DOHH2 (cell line): ENCODE data around the gene RHBDF2.

Source experiments
- H3F3A ChIP-seq: fragments of 200-600 bp; sonication (generic), shearing (Covaris generic); 2 replicates; pipeline ENCODE4 v1.6.0; 2016; ENCODE audit warnings: antibody characterized with exemption, mild to moderate bottlenecking; ENCODE audit not compliant: control insufficient read depth, insufficient read depth
- H3K27ac ChIP-seq: fragments of 200-600 bp; sonication (generic); 2 replicates; pipeline ENCODE4 v1.5.1; 2014; ENCODE audit warnings: low read depth, mild to moderate bottlenecking, low read length, moderate library complexity
- H3K27me3 ChIP-seq: fragments of 200-600 bp; sonication (generic); 2 replicates; pipeline ENCODE4 v1.6.1; 2014; ENCODE audit warnings: mild to moderate bottlenecking, low read length, mixed read lengths; ENCODE audit not compliant: control insufficient read depth
- H3K36me3 ChIP-seq: fragments of 200-600 bp; sonication (generic); 2 replicates; pipeline ENCODE4 v1.6.1; 2014; ENCODE audit warnings: mild to moderate bottlenecking, low read length, moderate library complexity, mixed read lengths; ENCODE audit not compliant: control insufficient read depth
- H3K4me1 ChIP-seq: fragments of 200-600 bp; sonication (generic); 2 replicates; pipeline ENCODE4 v1.6.1; 2014; ENCODE audit warnings: mild to moderate bottlenecking, low read length, mixed read lengths; ENCODE audit not compliant: control insufficient read depth
- H3K4me2 ChIP-seq: fragments of 200-600 bp; sonication (generic); 2 replicates; pipeline ENCODE4 v1.6.0; 2014; ENCODE audit warnings: mild to moderate bottlenecking, low read length, moderate library complexity
- H3K4me3 ChIP-seq: fragments of 200-600 bp; sonication (generic); 2 replicates; pipeline ENCODE4 v1.5.1; 2014; ENCODE audit warnings: mild to moderate bottlenecking, low read length, mixed read lengths
- H3K79me2 ChIP-seq: fragments of 200-600 bp; sonication (generic); 2 replicates; pipeline ENCODE4 v1.6.1; 2014; ENCODE audit warnings: mild to moderate bottlenecking, low read length, mixed read lengths; ENCODE audit not compliant: control insufficient read depth
- H3K9me2 ChIP-seq: fragments of 200-600 bp; sonication (generic); replicated peaks from 2 replicates; pipeline ENCODE4 v1.6.1; 2014; ENCODE audit warnings: mild to moderate bottlenecking, low read length, mixed read lengths; ENCODE audit not compliant: control insufficient read depth
- H3K9me3 ChIP-seq: fragments of 200-600 bp; sonication (generic); 2 replicates; pipeline ENCODE4 v1.6.1; 2014; ENCODE audit warnings: antibody characterized with exemption, low read length, mixed read lengths; ENCODE audit not compliant: control insufficient read depth, insufficient read depth
- H4K20me1 ChIP-seq: fragments of 200-600 bp; sonication (generic); 2 replicates; pipeline ENCODE4 v1.6.0; 2014; ENCODE audit warnings: low read depth, mild to moderate bottlenecking, antibody characterized with exemption, low read length, moderate library complexity; ENCODE audit not compliant: control insufficient read depth, insufficient read depth
- CTCF ChIP-seq: fragments of 200-600 bp; sonication (generic); IDR thresholded peaks from one replicate; pipeline ENCODE4 v1.5.1; 2014; ENCODE audit warnings: antibody characterized with exemption, mild to moderate bottlenecking, low read depth, low read length; ENCODE audit not compliant: poor library complexity, severe bottlenecking
- EZH2phosphoT487 ChIP-seq: fragments of 200-600 bp; sonication (generic); IDR thresholded peaks from 2 replicates; pipeline ENCODE4 v1.6.1; 2017; ENCODE audit warnings: borderline replicate concordance, mild to moderate bottlenecking, antibody characterized with exemption, low read length, moderate library complexity, mixed read lengths

The RHBDF2 gene

GRCh38 chr17:76537578-76538280, 36.5 kb upstream of the RHBDF2 start, which contains the start of gene CYGB:
Gene CYGB (minus strand): TSS chr17:76537709. CDS start chr17:76537542, 167 bp downstream.
- Histone ChIP-seq H3K36me3 (no peaks in the 10 kb centered on the region), H3K9me3 (no peaks in the 10 kb centered on the region), H3K27me3 (peaks cover 20% of the 10 kb centered on the region), H4K20me1 (no peaks in the 10 kb centered on the region), H3F3A (no peaks in the 10 kb centered on the region), H3K27ac (no peak within 1 kb of the TSS), H3K4me2 (no peak within 1 kb of the TSS), H3K79me2 (no peaks in the 10 kb centered on the region), H3K4me3 (no peak within 1 kb of the TSS), H3K9me2 (no peaks in the 10 kb centered on the region), H3K4me1 (peaks cover 10% of the 10 kb centered on the region)
- TF ChIP-seq EZH2phosphoT487 (no peak), CTCF (no peak)

GRCh38 chr17:76537288-76537577, 36.0 kb upstream of the RHBDF2 start:
- Histone ChIP-seq H3K4me1 (peaks cover 10% of the 10 kb centered on the region), H3K9me3 (no peaks in the 10 kb centered on the region), H3K4me3 (no peak overlapping the region), H3K27me3 (peaks cover 15% of the 10 kb centered on the region), H3K4me2 (no peak overlapping the region), H3F3A (no peaks in the 10 kb centered on the region), H3K9me2 (no peaks in the 10 kb centered on the region), H3K27ac (no peak overlapping the region), H3K79me2 (no peaks in the 10 kb centered on the region), H3K36me3 (no peaks in the 10 kb centered on the region), H4K20me1 (no peaks in the 10 kb centered on the region)
- TF ChIP-seq EZH2phosphoT487 (no peak), CTCF (no peak)

- peaks cover 10% of the 10 kb centered on the region for H3K4me1 ChIP-seq
- no peak overlapping the region for H3K4me2 ChIP-seq
Measured at GRCh38 chr17:76536511-76537287, 35.5 kb upstream of the RHBDF2 start.

More at GRCh38 chr17:76536511-76537287, 35.5 kb upstream of the RHBDF2 start:
- Histone ChIP-seq H3K27ac (no peak overlapping the region), H3F3A (no peaks in the 10 kb centered on the region), H3K4me3 (no peak overlapping the region), H3K79me2 (no peaks in the 10 kb centered on the region), H4K20me1 (no peaks in the 10 kb centered on the region), H3K27me3 (peaks cover 14% of the 10 kb centered on the region), H3K9me3 (no peaks in the 10 kb centered on the region), H3K36me3 (no peaks in the 10 kb centered on the region), H3K9me2 (no peaks in the 10 kb centered on the region)
- TF ChIP-seq EZH2phosphoT487 = no peak
- TF ChIP-seq CTCF = no peak
